Measurements from ENCODE around the gene FUT7. TPM values are rescaled to one million over a fixed set of nuclear protein-coding genes. Genes with fewer than 3 reads are reported as not detected.
"Not testable (repeated sequence)": the region's sequence is repeated elsewhere in the genome, so short reads cannot be mapped to it uniquely, and the experiment has no call there.

Gene FUT7
- total RNA-seq, 1 experiment from 2014 or later, result 0.36 TPM

- peak; percentile 43 for DNase-seq (ENCODE audit: low spot score)
Measured at GRCh38 chr9:137034039-137034708, 2.3 kb upstream of the FUT7 start.

GRCh38 chr9:137033481-137033880, 1.6 kb upstream of the FUT7 start:
- DNase-seq (ENCODE audit: low spot score), result not testable (repeated sequence)

DNA sequence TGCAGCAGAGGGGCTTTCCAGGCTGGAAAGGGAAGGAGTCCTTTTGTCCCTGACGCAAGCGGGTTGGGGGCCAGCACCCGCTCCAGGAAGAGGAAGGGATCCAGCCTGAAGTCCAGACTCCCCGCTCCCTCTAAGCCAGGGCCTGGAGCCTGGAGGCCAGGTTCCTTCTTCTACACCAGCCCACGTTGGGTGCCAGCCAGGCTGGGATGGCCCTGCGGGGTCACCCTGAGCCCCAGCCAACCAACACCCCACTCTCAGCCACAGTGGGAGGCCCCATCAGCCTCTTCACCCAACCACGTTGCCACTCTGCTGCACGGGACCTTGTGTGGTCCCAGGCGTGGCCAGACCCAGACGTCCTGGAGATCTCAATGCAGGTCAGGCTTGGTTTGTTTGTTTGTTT, 970 bp upstream of the FUT7 start:
- DNase-seq (ENCODE audit: low spot score), result no peak

DNA sequence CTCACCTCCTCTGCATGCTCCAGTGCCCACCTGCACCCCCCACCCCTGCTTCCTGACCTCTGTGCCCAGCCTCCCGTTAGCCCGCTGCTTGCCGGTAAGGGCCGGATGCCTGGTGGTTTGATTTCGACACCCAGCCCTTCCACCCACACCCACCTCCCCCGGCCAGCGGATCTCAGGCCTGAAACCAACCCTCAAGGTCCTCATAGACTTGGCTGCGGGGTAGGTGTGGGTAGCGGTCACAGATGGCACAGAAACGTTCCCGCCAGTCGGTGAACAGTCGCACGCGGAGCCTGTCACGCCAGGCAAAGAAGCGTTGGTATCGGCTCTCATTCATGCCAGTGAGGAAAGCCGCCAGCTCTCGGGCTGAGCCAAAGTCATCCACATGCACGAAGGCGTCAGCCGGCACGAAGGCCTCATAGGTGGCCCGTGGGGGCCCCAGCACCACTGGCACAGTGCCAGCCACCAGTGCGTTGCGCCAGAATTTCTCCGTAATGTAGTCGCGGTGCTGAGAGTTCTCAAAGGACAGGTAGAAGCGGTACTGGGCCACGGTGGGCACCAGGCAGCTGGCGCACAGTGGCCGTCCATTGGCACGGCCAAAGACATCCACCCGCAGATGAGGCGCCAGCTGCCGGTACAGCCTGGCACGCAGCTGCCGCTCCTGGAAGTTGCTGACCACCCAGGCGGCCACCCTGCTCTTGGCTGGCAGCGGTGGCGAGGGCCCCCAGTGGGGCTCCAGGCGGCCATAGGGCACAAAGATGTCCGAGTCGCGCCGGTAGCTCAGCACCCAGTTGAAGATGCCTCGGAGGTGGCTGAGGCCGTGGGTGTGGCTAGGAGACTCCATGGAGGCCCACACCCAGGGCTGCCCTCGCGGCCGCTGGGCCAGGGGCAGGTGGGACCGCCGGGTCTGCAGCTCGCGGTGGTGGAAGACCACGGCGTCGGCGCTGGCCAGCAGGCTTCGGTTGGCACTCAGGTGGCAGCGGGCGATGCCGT, 1.1 kb downstream of the FUT7 start:
- DNase-seq (ENCODE audit: low spot score), result no peak

DNA sequence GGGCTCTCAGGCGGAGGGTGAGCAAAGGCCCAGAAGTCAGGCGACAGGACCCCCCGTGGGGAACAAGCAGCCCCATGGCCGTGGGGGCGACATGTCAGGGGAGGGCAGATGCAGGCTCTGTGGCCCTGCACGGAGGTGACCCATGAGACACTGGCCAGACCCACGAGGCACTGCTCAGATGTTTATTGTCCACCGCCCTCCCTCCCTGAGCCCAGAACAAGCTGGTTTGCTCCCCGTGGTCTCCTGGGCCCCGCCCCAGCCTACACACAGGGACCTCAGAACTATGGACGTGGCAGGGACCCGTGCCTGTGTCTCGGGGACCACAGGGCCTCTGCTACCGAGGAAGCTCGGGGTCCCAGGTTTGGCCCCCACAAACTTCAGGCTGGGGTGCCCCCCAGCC, 1.9 kb downstream of the FUT7 start:
- DNase-seq (ENCODE audit: low spot score), result no peak

DNA sequence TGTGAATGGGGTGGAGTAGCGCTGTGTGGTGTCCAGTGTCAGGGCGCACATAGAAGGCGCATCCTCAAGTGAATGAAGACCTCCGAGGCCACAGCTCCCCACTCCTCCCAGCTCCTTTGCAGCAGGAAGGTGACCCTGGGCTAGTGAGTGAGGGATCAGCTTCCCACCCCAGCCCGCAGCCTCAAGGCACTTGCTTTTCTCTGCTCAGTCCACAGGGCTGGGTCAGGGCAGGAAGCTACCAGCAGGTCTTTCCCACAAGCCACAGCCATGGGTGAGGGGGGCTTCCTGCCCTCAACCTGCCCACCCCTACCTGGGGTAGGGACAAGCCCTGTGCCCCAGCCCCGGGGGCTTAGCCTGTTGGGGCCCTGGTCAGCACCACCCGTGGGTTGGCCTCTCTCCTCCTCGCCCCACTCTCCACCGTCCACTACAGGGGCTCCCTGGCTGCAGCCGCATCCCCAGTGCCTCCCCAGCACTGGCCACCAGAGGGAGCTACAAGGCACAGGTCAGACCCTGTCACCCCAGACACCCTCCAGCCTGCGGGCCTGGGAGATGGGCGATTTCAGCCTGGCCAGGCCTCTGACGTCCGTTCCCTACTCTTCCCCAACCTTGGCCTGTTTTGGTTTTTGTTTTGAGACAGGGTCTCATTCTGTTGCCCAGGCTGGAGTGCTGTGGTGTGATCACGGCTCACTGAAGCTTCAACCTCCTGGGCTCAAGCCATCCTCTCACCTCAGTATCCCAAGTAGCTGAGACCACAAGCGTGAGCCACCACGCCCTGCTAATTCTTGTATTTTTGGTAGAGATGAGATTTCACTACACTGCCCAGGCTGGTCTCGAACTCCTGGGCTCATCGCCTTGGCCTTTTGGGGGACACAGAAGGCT, 2.6 kb downstream of the FUT7 start:
- DNase-seq (ENCODE audit: low spot score), result peak; percentile 84

GRCh38 chr9:137028263-137029057, 3.4 kb downstream of the FUT7 start:
- peak; percentile 69 for DNase-seq (ENCODE audit: low spot score)

- DNase-seq (ENCODE audit: low spot score), result peak; percentile 32
Measured at GRCh38 chr9:137027369-137028262, 4.3 kb downstream of the FUT7 start, which contains the start of gene ABCA2. TSS of gene ABCA2 (minus strand) at chr9:137028237. CDS start at chr9:137028140, 97 bp downstream.

DNA sequence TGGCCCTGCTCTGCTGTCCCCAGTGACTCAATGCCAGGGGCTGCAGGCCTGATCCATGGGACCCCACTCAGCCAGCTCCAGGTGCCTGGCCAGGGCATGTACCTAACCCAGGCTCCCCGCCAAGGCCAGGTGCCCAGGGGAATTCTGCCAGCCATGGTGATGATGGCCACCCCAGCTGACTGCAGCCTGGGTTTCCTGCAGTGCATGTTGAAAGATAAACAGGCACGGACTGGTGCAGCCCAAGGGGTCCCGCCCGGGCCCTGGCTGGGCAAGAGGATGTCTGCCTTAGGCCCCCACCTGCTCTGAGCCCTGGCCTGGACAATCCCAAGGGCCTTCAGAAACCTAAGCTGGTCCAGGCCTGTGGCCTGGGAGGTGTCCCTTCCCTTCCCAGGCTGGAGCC, 5.1 kb downstream of the FUT7 start:
- DNase-seq (ENCODE audit: low spot score), result no peak

DNA sequence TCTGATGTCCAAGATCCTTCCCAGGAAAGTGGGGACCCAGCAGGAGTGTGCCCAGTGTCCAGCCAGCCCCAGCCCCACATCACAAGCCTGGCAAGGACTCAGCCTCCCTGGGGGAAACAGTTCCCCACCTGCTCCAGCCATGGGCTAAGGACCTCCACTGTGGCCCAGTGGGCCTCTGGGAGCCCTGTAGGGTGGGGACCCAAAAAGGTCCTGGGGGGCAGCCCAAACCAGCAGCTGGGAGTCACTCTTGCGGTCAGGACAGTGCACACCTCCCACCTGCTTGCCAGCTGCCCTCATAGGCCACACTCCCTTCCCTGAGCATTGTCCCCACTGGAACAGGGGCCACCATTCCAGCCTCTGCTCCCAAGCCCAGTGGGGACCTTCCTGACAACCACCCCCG, 5.5 kb downstream of the FUT7 start:
- no peak for DNase-seq (ENCODE audit: low spot score)

DNA sequence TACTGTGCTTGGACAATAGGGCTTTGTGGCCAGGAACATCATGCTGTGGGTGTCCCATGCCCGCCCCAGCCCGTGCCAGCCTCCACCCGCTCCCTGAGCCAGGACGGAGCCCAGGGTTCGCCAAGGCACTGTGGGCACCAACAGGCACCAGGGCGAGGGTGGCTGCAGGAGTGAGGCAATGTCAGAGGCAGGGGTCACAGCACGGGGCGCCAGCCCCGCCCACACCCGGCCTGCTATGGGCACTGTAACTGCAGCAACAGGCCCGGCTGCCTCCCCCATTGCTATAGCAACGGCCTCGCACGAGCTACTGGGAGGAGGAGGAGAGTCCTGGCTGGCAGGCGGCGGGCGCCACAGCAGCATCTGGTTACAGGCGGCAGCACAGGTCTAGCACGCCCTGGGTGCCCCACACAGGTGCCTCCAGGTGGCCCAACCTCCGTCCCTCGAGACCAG, 6.3 kb downstream of the FUT7 start:
- DNase-seq (ENCODE audit: low spot score), result peak; percentile 89

- no peak for DNase-seq (ENCODE audit: low spot score)
Measured at GRCh38 chr9:137023583-137023991, 8.3 kb downstream of the FUT7 start.

- DNase-seq (ENCODE audit: low spot score), result peak; percentile 57
Measured at GRCh38 chr9:137023157-137023556, 8.7 kb downstream of the FUT7 start.

DNA sequence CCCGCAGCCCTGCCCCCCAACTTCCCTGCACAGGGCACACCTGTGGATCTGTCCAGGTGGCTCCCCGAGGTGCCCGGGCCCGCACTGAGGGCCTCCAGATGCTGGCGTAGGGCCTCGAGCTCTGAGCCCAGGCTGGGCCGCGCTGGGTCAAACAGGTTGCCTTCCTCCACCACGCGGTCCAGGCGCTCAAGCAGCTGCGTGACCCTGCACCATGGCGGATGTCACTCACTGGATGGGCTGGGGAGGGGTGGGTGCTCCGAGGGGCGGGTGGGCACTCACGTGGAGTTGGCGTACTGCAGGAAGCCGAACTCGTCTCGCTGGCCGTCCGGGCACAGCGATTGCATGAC, 9.3 kb downstream of the FUT7 start:
- DNase-seq (ENCODE audit: low spot score), result no peak

DNA sequence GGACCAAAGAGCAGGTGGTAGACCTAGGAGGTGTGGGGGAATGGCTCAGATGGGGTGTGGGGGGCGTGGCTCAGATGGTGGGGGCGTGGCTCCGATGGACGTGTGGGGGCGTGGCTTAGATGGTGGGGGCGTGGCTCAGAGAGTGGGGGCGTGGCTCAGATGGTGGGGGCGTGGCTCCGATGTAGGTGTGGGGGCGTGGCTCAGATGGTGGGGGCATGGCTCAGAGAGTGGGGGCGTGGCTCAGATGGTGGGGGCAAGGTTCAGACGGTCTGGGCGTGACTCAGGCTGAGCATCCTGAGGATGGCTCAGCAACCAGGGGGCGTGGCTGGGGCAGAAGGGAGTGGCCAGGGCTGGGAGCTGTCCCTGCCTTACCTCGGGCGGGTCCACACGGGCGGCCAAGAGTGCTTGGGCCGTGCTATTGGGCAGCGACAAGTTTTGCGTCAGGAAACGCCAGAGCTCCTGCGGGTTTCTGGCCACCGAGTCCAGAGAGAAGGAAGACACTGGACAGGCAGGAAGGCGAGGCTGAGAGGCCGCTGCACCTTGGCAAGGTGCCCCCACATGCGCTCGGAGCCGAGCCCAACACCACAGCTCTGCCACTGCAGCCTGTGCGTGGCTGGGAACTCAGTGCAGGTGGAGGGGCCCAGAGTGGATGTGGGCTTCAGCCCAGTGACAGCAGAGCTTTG, 9.8 kb downstream of the FUT7 start:
- DNase-seq (ENCODE audit: low spot score), result peak; percentile 96

- DNase-seq (ENCODE audit: low spot score), result no peak
Measured at GRCh38 chr9:137021568-137021978, 10.3 kb downstream of the FUT7 start.

DNA sequence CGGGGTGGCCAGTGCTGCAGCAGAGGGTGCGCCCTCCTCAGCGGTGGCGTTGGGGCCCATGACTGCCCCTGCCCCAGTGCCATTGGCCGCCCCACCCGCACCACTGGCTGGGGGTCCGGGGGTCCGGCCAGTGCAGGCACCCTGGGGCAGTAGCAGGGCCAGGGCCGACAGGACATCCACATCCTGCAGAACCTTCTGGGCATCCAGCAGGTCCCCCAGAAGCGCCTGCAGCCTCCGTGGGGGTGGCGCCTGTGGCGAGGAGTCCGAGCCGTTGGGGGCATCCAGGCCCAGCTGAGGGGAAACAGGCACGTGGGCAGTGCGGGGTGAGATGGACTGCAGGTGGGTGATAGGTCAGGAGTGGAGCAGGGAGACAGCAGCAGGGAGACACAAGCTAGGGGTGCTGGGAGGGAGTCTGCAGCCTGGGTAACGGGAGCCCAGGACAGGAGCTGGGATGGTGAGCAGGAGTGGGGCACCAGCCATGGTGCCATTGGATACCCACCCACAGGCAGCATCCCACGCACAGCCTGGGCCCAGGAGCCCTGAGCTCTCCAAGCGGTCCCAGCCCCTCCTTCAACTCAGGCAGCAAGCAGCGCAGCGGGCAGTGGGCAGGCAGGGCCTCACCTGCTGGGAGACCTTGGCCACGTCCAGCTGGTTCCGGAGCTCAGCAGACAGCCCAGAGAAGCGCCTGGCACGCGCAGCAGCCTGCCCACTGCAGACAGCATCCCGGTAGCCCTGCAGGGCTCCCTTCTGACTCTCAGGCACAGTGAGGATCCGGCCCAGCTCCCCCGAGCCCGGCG, 10.9 kb downstream of the FUT7 start:
- DNase-seq (ENCODE audit: low spot score), result no peak

All from HT-29 (cell line).